Uterus (tissue), 2 donors: ENCODE results near the gene FOXN1.

Source experiments
- POLR2A ChIP-seq, 2 donors: fragments of 450-650 bp; IDR thresholded peaks; one replicate each; pipeline ENCODE4 v1.6.1; 2016; ENCODE audit warnings: antibody characterized with exemption in 2 of 2, mild to moderate bottlenecking in 1 of 2, moderate library complexity in 1 of 2
- TF ChIP-seq, protein P1 (sequence below), 4 experiments: fragments of 200-600 bp in 2 of 4; fragments of 450-650 bp in 2 of 4; sonication (generic) in 2 of 4; IDR thresholded peaks; one replicate each; pipeline ENCODE4 v1.5.1; 2016 to 2019; ENCODE audit warnings: antibody characterized with exemption in 4 of 4, mild to moderate bottlenecking in 2 of 4, moderate library complexity in 1 of 4

DNA sequence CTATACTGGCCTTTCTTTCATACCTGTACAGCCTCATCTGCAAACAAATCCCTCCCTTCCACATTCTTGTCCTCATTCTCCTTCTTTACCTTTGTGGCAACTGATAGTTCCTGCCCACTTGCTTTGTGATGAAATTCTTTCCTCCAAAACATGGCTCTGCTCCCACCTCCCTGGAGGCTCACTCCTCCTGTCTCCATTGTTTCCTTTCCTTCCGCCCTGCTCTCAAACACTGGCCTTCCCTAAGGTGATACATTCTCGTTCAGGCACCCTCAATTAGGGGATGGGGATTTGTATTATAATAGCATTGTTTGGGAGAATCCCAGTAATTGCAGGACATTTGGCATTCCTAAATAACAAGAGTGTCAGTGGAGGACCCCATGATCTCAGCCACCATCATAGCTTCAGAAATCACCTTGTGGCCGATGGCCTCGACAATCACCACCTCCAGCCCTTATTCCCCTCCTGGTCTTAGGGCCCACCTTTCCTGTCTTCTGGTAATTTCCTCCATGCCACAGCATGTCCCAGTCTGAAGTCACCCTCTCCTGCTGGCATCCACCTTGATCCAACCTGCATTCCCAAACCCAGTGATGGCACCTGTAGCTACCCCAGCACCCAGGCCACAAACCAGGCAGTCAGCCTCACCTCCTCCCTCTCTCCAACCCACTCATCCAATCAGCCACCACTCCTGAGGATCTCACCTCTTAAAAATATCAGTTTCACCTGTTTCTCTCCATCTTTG lies 38.4 kb downstream of the FOXN1 start:
- TF ChIP-seq, protein P1, sequence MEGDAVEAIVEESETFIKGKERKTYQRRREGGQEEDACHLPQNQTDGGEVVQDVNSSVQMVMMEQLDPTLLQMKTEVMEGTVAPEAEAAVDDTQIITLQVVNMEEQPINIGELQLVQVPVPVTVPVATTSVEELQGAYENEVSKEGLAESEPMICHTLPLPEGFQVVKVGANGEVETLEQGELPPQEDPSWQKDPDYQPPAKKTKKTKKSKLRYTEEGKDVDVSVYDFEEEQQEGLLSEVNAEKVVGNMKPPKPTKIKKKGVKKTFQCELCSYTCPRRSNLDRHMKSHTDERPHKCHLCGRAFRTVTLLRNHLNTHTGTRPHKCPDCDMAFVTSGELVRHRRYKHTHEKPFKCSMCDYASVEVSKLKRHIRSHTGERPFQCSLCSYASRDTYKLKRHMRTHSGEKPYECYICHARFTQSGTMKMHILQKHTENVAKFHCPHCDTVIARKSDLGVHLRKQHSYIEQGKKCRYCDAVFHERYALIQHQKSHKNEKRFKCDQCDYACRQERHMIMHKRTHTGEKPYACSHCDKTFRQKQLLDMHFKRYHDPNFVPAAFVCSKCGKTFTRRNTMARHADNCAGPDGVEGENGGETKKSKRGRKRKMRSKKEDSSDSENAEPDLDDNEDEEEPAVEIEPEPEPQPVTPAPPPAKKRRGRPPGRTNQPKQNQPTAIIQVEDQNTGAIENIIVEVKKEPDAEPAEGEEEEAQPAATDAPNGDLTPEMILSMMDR (IDR thresholded peaks at IDR 0.05): no peak
- TF ChIP-seq POLR2A (IDR thresholded peaks at IDR 0.05): no peak
